Type B pancreatic cell (in vitro differentiated cells): Measurements from ENCODE around the gene IL2RA. TPM values are rescaled to one million over a fixed set of nuclear protein-coding genes. Genes with fewer than 3 reads are reported as not detected.
A peak's percentile ranks its signal among the peaks of the same experiment; 100 is the strongest.

ENCODE experiments used
- DNase-seq: peaks from one replicate; pipeline ENCODE4 v3.0.0; 2021; ENCODE audit warnings: mixed read lengths; ENCODE audit not compliant: unreplicated experiment; ENCODE audit errors: extremely low spot score
- H3K27ac Mint-ChIP-seq: 2 replicates; pipeline ENCODE4 v1.8.0; 2021; ENCODE audit warnings: mild to moderate bottlenecking, mixed read lengths
- H3K27me3 Mint-ChIP-seq: 2 replicates; pipeline ENCODE4 v1.8.0; 2021; ENCODE audit warnings: mixed read lengths
- H3K36me3 Mint-ChIP-seq: 2 replicates; pipeline ENCODE4 v1.8.0; 2021; ENCODE audit warnings: mixed read lengths
- H3K4me1 Mint-ChIP-seq: one replicate; pipeline ENCODE4 v1.8.0; 2021; ENCODE audit warnings: mixed read lengths; ENCODE audit not compliant: unreplicated experiment
- H3K4me3 Mint-ChIP-seq: 2 replicates; pipeline ENCODE4 v1.8.0; 2021; ENCODE audit warnings: mild to moderate bottlenecking, mixed read lengths
- H3K9me3 Mint-ChIP-seq: 2 replicates; pipeline ENCODE4 v1.8.0; 2021; ENCODE audit warnings: mixed read lengths
- CTCF ChIP-seq: fragments of 200-600 bp; sonication (generic); conservative IDR thresholded peaks from 2 replicates; pipeline ENCODE4 v1.5.0; 2021; ENCODE audit warnings: antibody characterized with exemption, mild to moderate bottlenecking
- total RNA-seq: library from RNA; stranded (reverse); gene quantifications from 2 replicates; pipeline ENCODE4 v1.2.1, GENCODE V29; 2021; ENCODE audit warnings: low replicate concordance

IL2RA gene
- total RNA-seq, 1 donor from 2014 or later, result not detected

GRCh38 chr10:6018422-6018821 is 43.7 kb downstream of the IL2RA start:
- no peaks in the 10 kb centered on the region for H3K36me3 Mint-ChIP-seq
- H3K4me3 Mint-ChIP-seq, result no peak overlapping the region
- no peak for DNase-seq
- no peak for TF ChIP-seq CTCF
- H3K27ac Mint-ChIP-seq, result no peak overlapping the region
- peaks cover 4% of the 10 kb centered on the region for H3K9me3 Mint-ChIP-seq
- H3K4me1 Mint-ChIP-seq, result peaks cover 7% of the 10 kb centered on the region
- H3K27me3 Mint-ChIP-seq, result peaks cover 24% of the 10 kb centered on the region

GRCh38 chr10:6017781-6018354 is 44.3 kb downstream of the IL2RA start:
- H3K27me3 Mint-ChIP-seq, result peaks cover 25% of the 10 kb centered on the region
- TF ChIP-seq CTCF, result no peak

GRCh38 chr10:6014241-6014761 is 47.9 kb downstream of the IL2RA start:
- peaks cover 26% of the 10 kb centered on the region for H3K27me3 Mint-ChIP-seq
- H3K27ac Mint-ChIP-seq, result no peak overlapping the region
- peaks cover 3% of the 10 kb centered on the region for H3K9me3 Mint-ChIP-seq
- H3K36me3 Mint-ChIP-seq, result no peaks in the 10 kb centered on the region
- DNase-seq, result no peak
- peak; percentile 78 for TF ChIP-seq CTCF
- H3K4me1 Mint-ChIP-seq, result peaks cover 7% of the 10 kb centered on the region
- no peak overlapping the region for H3K4me3 Mint-ChIP-seq

More at GRCh38 chr10:6017781-6018354, 44.3 kb downstream of the IL2RA start:
- no peak overlapping the region for H3K4me3 Mint-ChIP-seq
- no peak for DNase-seq
- no peak overlapping the region for H3K27ac Mint-ChIP-seq
- H3K9me3 Mint-ChIP-seq, result peaks cover 4% of the 10 kb centered on the region
- no peaks in the 10 kb centered on the region for H3K36me3 Mint-ChIP-seq
- peaks cover 7% of the 10 kb centered on the region for H3K4me1 Mint-ChIP-seq

- no peak for DNase-seq
- Mint-ChIP-seq H3K4me3 (no peak overlapping the region), H3K27me3 (peaks cover 21% of the 10 kb centered on the region), H3K9me3 (no peaks in the 10 kb centered on the region), H3K4me1 (peaks cover 7% of the 10 kb centered on the region), H3K27ac (no peak overlapping the region), H3K36me3 (no peaks in the 10 kb centered on the region)
- TF ChIP-seq CTCF, result no peak
These were observed 48.6 kb downstream of the IL2RA start for GRCh38 chr10:6013413-6014192.

DNA sequence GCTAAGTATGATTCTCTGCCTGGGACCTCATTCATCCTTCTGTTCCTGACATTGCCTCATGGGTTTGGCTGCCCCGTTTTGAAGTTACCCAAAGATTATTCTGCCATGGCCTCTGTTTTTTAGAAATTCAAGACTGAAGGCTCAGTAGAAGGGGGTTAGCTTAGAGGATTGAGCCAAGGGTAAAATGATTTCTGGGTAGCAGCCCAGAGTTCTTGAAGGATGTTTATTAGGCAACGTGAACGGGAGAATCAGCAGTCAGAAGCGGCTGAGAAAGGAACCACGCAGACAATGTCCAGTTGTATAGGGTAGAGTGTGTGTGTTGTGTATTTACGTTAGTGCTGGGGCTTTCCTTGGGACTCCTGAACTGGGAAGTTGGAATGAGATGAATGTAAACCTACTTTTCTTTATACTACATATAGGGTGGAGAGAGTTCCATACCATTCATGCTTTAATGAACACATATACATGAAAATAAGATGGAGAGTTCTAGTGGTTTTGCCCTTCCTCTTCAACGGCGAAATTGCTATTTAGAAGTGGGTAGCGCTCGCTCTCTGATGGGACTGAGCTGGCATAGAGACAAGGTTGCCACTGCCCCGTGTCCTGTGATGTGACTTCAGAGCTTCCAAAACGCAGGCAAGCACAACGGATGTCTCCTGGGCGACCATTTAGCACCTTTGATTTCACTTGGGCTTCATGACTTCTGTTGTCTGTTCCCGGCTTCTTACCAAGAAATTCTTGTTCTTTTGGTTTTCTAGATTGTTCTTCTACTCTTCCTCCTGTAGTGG is 49.9 kb downstream of the IL2RA start:
- Mint-ChIP-seq H3K27me3 (peaks cover 21% of the 10 kb centered on the region), H3K4me1 (peaks cover 7% of the 10 kb centered on the region), H3K4me3 (no peak overlapping the region), H3K27ac (no peak overlapping the region), H3K36me3 (no peaks in the 10 kb centered on the region), H3K9me3 (no peaks in the 10 kb centered on the region)
- no peak for TF ChIP-seq CTCF
- no peak for DNase-seq
